D721Med (cell line): ENCODE results near the gene TBC1D22A.
"Not testable (repeated sequence)": the region's sequence is repeated elsewhere in the genome, so short reads cannot be mapped to it uniquely, and the experiment has no call there.

Experiments
- DNase-seq: peaks from one replicate; pipeline ENCODE4 v3.0.0; 2011; ENCODE audit warnings: low spot score; ENCODE audit not compliant: insufficient read length
- FAIRE-seq: peaks from 2 replicates; lab custom pipeline; 2011; peaks lifted over from hg19 to GRCh38; lab: Jason Lieb, UNC
- TF ChIP-seq, protein P1 (sequence below): IDR thresholded peaks from 2 replicates; pipeline ENCODE4 v1.5.1; 2012; ENCODE audit warnings: mild to moderate bottlenecking, control low read depth; ENCODE audit not compliant: insufficient read depth; ENCODE audit errors: missing control alignments

Gene TBC1D22A

DNA sequence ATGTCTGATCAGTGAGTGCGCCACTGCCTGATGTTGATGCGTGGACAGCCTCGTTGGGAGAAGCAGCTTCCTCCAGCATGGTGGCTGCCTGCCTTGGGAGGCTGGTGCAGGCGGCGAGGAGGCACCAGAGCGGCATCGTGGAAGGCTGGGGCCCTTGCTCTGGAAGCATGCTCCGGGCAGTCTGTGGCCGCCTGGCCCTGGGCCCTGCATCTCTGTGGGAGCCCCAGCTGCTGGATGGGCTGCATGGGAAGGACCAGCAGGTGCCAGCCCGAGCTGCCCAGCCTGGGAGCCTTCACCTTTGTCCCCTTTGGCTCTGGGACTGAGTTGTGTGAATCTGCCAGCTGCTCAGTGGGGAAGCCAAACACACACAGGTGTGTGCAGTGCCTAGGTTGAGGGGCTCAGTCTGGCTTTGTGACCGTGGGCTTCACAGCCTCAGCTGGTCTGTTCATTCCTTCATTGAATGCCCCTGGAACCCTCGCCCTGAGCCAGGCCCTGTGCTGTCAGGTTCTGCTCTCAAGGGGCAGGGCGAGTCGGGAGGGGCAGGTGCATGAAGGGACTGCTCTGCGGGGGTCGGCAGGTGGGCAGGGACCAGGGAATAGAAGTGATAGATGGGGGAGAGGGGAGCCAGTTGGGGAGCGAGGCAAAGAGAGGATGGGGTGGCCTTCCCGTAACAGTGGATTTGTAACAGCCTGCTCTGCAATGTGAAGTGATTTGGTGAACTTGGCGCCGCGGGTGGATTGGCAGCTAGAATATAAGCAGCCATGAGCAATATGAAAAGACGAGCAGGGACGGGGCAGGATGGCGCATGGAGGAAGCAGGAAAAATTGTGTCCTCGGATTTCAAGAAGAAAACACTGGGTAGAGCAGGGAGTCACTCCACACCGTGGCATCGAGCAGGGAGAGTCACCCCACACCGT, 354.2 kb downstream of the TBC1D22A start:
- no peak for DNase-seq
- no peak for FAIRE-seq
- TF ChIP-seq, protein P1, sequence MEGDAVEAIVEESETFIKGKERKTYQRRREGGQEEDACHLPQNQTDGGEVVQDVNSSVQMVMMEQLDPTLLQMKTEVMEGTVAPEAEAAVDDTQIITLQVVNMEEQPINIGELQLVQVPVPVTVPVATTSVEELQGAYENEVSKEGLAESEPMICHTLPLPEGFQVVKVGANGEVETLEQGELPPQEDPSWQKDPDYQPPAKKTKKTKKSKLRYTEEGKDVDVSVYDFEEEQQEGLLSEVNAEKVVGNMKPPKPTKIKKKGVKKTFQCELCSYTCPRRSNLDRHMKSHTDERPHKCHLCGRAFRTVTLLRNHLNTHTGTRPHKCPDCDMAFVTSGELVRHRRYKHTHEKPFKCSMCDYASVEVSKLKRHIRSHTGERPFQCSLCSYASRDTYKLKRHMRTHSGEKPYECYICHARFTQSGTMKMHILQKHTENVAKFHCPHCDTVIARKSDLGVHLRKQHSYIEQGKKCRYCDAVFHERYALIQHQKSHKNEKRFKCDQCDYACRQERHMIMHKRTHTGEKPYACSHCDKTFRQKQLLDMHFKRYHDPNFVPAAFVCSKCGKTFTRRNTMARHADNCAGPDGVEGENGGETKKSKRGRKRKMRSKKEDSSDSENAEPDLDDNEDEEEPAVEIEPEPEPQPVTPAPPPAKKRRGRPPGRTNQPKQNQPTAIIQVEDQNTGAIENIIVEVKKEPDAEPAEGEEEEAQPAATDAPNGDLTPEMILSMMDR, result no peak

DNA sequence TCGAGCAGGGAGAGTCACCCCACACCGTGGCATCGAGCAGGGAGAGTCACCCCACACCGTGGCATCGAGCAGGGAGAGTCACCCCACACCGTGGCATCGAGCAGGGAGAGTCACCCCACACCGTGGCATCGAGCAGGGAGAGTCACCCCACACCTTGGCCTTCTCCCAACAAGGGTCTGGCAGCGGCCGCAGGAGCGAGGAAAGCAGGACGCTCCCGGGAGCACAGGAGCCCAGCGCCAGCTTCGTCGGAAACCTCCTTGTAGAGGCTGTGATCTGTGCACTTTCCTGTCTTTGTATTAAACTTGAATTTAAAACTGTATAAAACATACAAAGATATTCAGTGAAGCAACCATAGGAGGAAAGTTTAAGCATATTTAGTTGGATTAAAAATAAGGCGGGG, 355.0 kb downstream of the TBC1D22A start:
- FAIRE-seq, DNase-seq: not testable (repeated sequence)

DNA sequence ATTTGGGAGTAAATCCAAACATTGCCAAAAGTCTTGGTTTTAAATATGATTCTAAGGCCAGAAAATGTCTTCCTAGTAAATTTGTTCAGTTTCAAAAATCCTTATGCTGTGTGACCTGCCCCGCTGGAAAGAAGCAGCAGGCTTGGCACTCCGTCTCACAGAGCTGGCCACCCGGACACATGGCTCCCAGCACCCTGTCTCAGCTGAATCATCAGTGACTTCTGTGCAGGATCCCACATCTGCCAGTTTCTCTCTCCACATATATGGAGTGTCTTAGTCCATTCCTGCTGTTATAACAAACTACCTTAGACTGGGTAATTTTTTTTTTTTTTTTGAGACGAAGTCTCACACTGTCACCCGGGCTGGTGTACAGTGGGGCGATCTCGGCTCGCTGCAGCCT, 356.7 kb downstream of the TBC1D22A start:
- DNase-seq (no peak), FAIRE-seq (no peak)
- TF ChIP-seq, protein P1, result no peak

DNA sequence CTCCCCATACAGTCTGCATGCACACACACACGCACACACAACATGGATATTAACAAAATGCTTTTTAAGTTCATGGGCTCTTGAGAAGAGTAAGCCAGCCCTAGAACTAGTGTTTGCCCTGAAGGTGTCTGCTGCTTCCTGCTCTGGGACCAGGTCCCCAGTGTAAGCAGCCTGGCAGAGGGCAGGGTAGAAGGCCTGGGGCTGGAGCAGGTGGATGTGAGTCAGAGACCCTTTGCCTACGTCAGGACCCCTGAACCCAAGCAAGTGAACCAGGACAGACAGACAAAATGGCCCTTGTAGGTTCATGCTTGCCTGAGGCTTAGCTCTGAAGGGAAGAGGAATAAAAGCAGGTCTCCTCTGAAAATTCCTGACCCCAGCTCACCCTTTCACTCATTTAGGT, 357.9 kb downstream of the TBC1D22A start:
- DNase-seq (no peak), FAIRE-seq (no peak)
- TF ChIP-seq, protein P1, result no peak

DNA sequence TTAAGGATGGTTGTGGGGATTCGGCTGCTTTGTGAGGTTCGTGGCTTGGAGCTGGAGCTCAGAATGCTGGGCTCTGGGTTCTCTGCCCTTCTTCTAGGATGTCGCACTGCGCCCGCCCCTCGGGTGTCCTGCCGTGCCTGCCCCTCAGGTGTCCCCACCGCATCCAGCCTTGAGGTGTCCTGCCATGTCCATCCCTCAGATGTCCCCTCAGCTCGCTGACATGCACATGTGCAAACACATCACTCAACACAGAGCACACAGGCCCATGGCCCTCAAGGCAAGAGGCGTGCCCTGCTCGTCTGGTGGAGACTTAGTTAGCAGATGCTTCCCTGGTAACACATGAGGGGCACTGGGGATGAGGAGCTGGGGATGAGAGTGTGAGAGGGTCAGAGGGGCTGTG, 359.3 kb downstream of the TBC1D22A start:
- TF ChIP-seq, protein P1, result no peak
- no peak for DNase-seq
- no peak for FAIRE-seq

DNA sequence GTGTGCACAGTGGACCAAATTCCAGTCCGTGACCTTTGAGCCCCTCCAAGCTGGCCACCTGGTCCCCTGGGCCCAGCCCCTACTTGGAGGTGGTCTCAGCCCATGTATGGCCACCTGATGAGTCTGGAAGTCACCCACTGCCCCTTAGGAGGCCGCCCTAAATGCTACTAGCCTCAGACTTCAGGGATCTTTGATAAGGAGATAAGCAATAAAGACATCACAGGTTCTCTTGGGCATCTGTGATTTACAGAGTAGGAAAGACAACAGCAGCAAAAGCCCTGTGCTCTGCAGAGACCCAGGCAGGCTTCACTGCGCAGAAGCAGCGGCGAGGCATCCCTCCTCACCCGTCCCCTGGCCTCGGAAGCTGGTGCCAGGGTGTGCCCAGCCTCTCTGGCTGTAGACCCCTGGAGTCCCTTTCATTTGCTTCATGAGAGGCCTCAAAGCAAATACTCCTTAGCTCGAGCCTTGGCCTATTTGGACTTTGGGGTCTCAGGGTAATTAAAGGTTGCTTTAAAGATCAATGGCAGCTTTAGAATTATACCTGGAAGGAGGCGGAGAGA, 360.1 kb downstream of the TBC1D22A start:
- DNase-seq, result no peak
- TF ChIP-seq, protein P1, result no peak
- no peak for FAIRE-seq

DNA sequence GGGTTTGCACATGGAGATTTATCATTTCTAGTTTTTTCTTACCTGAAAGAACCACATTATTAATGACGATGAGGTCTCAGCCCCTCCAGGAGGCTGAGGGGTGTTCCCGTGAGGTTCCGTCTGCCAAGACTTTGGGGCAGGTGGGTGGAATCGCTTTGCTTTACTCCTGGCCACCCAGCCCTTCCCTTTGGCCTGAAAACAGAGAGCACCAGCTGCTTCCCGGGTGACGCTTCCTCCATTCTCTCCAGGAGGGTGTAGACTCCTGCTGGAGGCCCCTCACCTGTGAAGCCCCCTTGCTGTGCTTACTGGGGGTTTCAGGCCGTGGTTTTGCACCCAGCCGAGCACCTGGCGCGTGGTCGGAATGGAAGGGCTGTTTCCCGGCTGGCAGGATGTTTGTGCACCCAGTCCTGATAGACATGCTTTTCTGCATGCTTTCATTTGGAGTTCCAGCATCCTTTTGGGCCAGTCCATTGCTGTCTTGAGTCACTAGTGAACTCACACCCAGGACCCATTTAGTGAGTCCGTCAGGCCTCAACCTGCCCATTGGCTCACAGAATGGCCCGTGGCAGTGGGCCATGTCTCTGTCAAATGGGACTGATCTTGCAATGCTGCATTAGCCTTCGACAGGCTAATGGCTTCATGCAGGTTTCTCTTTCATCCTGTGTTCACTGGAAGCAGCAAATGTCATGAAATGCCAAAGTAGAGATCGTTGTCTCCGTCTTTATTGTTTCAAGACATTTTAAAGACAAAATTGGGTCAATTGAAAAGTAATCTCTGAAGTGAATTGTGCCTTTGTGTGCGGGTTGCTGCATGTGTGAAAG, 360.8 kb downstream of the TBC1D22A start:
- DNase-seq (no peak), FAIRE-seq (no peak)
- TF ChIP-seq, protein P1, result no peak
